Measurements from ENCODE around the gene C1QTNF6. TPM values are rescaled to one million over a fixed set of nuclear protein-coding genes. Genes with fewer than 3 reads are reported as not detected.

C1QTNF6 gene
- total RNA-seq, 2 experiments from 2014 or later = 7.3 to 19.6 TPM

- Histone ChIP-seq H3K4me3 (ENCODE audit: low read depth, low read length, poor library complexity, severe bottlenecking) (peak overlapping the region; percentile 28), H3K36me3 (ENCODE audit: insufficient read depth, low read length) (peaks cover 90% of the 10 kb centered on the region)
Observed at GRCh38 chr22:37230673-37231405, 42.8 kb upstream of the C1QTNF6 start.

GRCh38 chr22:37229805-37230672 lies 42.0 kb upstream of the C1QTNF6 start:
- intact Hi-C loops (cut with micrococcal nuclease; ENCODE audit: unreplicated experiment) = loop anchor here (1.0 kb wide), 1 partner anchor 12 kb away; no protein-coding TSS in a partner anchor
- TF ChIP-seq EZH2phosphoT487 (IDR thresholded peaks at IDR 0.05; ENCODE audit: borderline replicate concordance, low read depth, low read length) = no peak
- TF ChIP-seq, protein P1, sequence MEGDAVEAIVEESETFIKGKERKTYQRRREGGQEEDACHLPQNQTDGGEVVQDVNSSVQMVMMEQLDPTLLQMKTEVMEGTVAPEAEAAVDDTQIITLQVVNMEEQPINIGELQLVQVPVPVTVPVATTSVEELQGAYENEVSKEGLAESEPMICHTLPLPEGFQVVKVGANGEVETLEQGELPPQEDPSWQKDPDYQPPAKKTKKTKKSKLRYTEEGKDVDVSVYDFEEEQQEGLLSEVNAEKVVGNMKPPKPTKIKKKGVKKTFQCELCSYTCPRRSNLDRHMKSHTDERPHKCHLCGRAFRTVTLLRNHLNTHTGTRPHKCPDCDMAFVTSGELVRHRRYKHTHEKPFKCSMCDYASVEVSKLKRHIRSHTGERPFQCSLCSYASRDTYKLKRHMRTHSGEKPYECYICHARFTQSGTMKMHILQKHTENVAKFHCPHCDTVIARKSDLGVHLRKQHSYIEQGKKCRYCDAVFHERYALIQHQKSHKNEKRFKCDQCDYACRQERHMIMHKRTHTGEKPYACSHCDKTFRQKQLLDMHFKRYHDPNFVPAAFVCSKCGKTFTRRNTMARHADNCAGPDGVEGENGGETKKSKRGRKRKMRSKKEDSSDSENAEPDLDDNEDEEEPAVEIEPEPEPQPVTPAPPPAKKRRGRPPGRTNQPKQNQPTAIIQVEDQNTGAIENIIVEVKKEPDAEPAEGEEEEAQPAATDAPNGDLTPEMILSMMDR (conservative IDR thresholded peaks at IDR 0.05; ENCODE audit: low read length) = no peak
- Histone ChIP-seq H3K4me3 (ENCODE audit: low read depth, low read length, poor library complexity, severe bottlenecking) (peak overlapping the region; percentile 28), H4K20me1 (ENCODE audit: insufficient read depth, low read length) (no peaks in the 10 kb centered on the region), H3K27ac (ENCODE audit: low read depth, low read length, poor library complexity, severe bottlenecking) (peak overlapping the region; percentile 89), H3K4me2 (ENCODE audit: low read length) (peak overlapping the region; percentile 74), H3K9me2 (ENCODE audit: insufficient read depth, low read length) (no peaks in the 10 kb centered on the region), H3K4me1 (ENCODE audit: insufficient read depth, low read length, poor library complexity, severe bottlenecking) (peaks cover 83% of the 10 kb centered on the region), H3K9me3 (ENCODE audit: low read length) (no peaks in the 10 kb centered on the region), H3K36me3 (ENCODE audit: insufficient read depth, low read length) (peaks cover 90% of the 10 kb centered on the region), H3K79me2 (ENCODE audit: insufficient read depth, low read depth, low read length) (peaks cover 18% of the 10 kb centered on the region; the same call in 1 of the 2 replicates), H2AFZ (ENCODE audit: low read length) (no peak overlapping the region)
- BruUV-seq (replicated peaks) = no TSS peak
- DNase-seq (ENCODE audit: low spot score) = peak; percentile 92
- CTCF ChIA-PET (ENCODE audit: unreplicated experiment) = interaction anchor here (1.5 to 2.2 kb wide), 3 partner anchors 14 to 31 kb away, joined by 6 to 20 read pairs (median 7); partner anchors contain the start of gene RAC2
- POLR2A ChIA-PET = interaction anchor here (0.9 to 3.3 kb wide), 5 partner anchors 13 to 30 kb away, joined by 3 to 26 read pairs (median 6); partner anchors contain the start of gene RAC2

More at GRCh38 chr22:37230673-37231405, 42.8 kb upstream of the C1QTNF6 start:
- peak overlapping the region; percentile 89 for H3K27ac ChIP-seq (ENCODE audit: low read depth, low read length, poor library complexity, severe bottlenecking)
- H3K9me3 ChIP-seq (ENCODE audit: low read length) = no peaks in the 10 kb centered on the region
- CTCF ChIA-PET (ENCODE audit: unreplicated experiment) = interaction anchor here (1.9 to 2.2 kb wide), 2 partner anchors 13 to 31 kb away, joined by 7 to 20 read pairs; partner anchors contain the start of gene RAC2
- POLR2A ChIA-PET = interaction anchor here (1.6 to 3.3 kb wide), 4 partner anchors 12 to 31 kb away, joined by 5 to 26 read pairs (median 8); partner anchors contain the start of gene RAC2
- H2AFZ ChIP-seq (ENCODE audit: low read length) = no peak overlapping the region
- TF ChIP-seq, protein P1 (conservative IDR thresholded peaks at IDR 0.05; ENCODE audit: low read length) = no peak
- no peak for TF ChIP-seq EZH2phosphoT487 (IDR thresholded peaks at IDR 0.05; ENCODE audit: borderline replicate concordance, low read depth, low read length)
- peaks cover 26% of the 10 kb centered on the region; the same call in 1 of the 2 replicates for H3K79me2 ChIP-seq (ENCODE audit: insufficient read depth, low read depth, low read length)
- TSS peak; percentile 29 for BruUV-seq (replicated peaks)
- H3K9me2 ChIP-seq (ENCODE audit: insufficient read depth, low read length) = no peaks in the 10 kb centered on the region
- intact Hi-C loops (cut with micrococcal nuclease; ENCODE audit: unreplicated experiment) = loop anchor here (1.0 kb wide), 1 partner anchor 11 kb away; no protein-coding TSS in a partner anchor
- peak overlapping the region; percentile 66 for H3K4me2 ChIP-seq (ENCODE audit: low read length)
- DNase-seq (ENCODE audit: low spot score) = no peak
- peaks cover 4% of the 10 kb centered on the region for H4K20me1 ChIP-seq (ENCODE audit: insufficient read depth, low read length)
- H3K4me1 ChIP-seq (ENCODE audit: insufficient read depth, low read length, poor library complexity, severe bottlenecking) = peaks cover 83% of the 10 kb centered on the region
